CD14-positive monocyte (primary cell): ENCODE data around the gene MYZAP. TPM values are rescaled to one million over a fixed set of nuclear protein-coding genes. Genes with fewer than 3 reads are reported as not detected.
A peak's percentile ranks its signal among the peaks of the same experiment; 100 is the strongest.

Experiments used
- DNase-seq, 3 donors: peaks; one replicate each; pipeline ENCODE4 v3.0.0-alpha.2; 2011 to 2022
- H2AFZ ChIP-seq: 2 replicates; pipeline ENCODE4 v1.6.0; 2012; ENCODE audit warnings: mild to moderate bottlenecking, low read depth, low read length, inconsistent platforms; ENCODE audit not compliant: insufficient read depth, poor library complexity, severe bottlenecking
- H3K27ac ChIP-seq, 2 donors: 1 replicate in 1 of 2; 2 replicates in 1 of 2; pipeline ENCODE4 v1.5.1; 2012 to 2013; ENCODE audit warnings: low read length in 2 of 2, control low read depth in 1 of 2, inconsistent platforms in 1 of 2, low read depth in 1 of 2, mild to moderate bottlenecking in 1 of 2
- H3K27me3 ChIP-seq, 2 donors: one replicate each; pipeline versions ENCODE4 v1.6.0 to v1.6.1; 2011 to 2013; ENCODE audit warnings: low read length in 2 of 2; ENCODE audit not compliant: control insufficient read depth in 2 of 2, insufficient read depth in 2 of 2
- H3K36me3 ChIP-seq, 2 donors: replicated peaks in 1 of 2; 1 replicate in 1 of 2; 2 replicates in 1 of 2; pipeline versions ENCODE4 v1.5.1 to v1.6.1; 2012 to 2013; ENCODE audit warnings: low read length in 2 of 2, control low read depth in 1 of 2, inconsistent platforms in 1 of 2, mild to moderate bottlenecking in 1 of 2; ENCODE audit not compliant: insufficient read depth in 2 of 2, control insufficient read depth in 1 of 2
- H3K4me1 ChIP-seq, 2 donors: 1 replicate in 1 of 2; 2 replicates in 1 of 2; pipeline versions ENCODE4 v1.5.1 to v1.6.1; 2012 to 2013; ENCODE audit warnings: low read length in 2 of 2, control low read depth in 1 of 2, inconsistent platforms in 1 of 2, mild to moderate bottlenecking in 1 of 2, moderate library complexity in 1 of 2; ENCODE audit not compliant: insufficient read depth in 2 of 2, control insufficient read depth in 1 of 2
- H3K4me2 ChIP-seq: replicated peaks from 2 replicates; pipeline ENCODE3; 2012; ENCODE audit warnings: low read length, moderate library complexity, mild to moderate bottlenecking; ENCODE audit not compliant: poor library complexity, severe bottlenecking; ENCODE audit errors: extremely low read depth
- H3K4me3 ChIP-seq, 3 experiments: fragments of 200-600 bp in 1 of 3; sonication (generic) in 1 of 3; replicated peaks in 1 of 3; 1 replicate in 2 of 3; 2 replicates in 1 of 3; pipeline ENCODE4 v1.5.1; 2011 to 2013; ENCODE audit warnings: low read length in 3 of 3, mild to moderate bottlenecking in 3 of 3, control low read depth in 2 of 3, low read depth in 2 of 3, inconsistent platforms in 1 of 3, moderate library complexity in 1 of 3
- H3K79me2 ChIP-seq: 2 replicates; pipeline ENCODE4 v1.6.0; 2012; ENCODE audit warnings: mild to moderate bottlenecking, control low read depth, inconsistent platforms, low read length, moderate library complexity; ENCODE audit not compliant: insufficient read depth
- H3K9ac ChIP-seq: 2 replicates; pipeline ENCODE4 v1.6.0; 2017; ENCODE audit warnings: low read length, mild to moderate bottlenecking; ENCODE audit not compliant: insufficient read depth, poor library complexity, severe bottlenecking
- H3K9me3 ChIP-seq, 2 donors: replicated peaks in 1 of 2; 1 replicate in 1 of 2; 2 replicates in 1 of 2; pipeline versions ENCODE4 v1.5.1 to v1.6.1; 2012 to 2013; ENCODE audit warnings: low read length in 2 of 2, control low read depth in 1 of 2; ENCODE audit not compliant: control insufficient read depth in 1 of 2, insufficient read depth in 1 of 2
- H4K20me1 ChIP-seq: 2 replicates; pipeline ENCODE4 v1.6.0; 2012; ENCODE audit warnings: mild to moderate bottlenecking, low read length, control low read depth, moderate library complexity; ENCODE audit not compliant: insufficient read depth
- H3K27ac Mint-ChIP-seq, 7 donors: one replicate each; pipeline ENCODE4 v1.8.0; 2020; ENCODE audit warnings: mild to moderate bottlenecking in 7 of 7, mixed read lengths in 7 of 7, moderate library complexity in 6 of 7, inconsistent platforms in 2 of 7
- H3K27me3 Mint-ChIP-seq, 3 donors: one replicate each; pipeline ENCODE4 v1.8.0; 2021 to 2022; ENCODE audit warnings: low read depth in 3 of 3, mild to moderate bottlenecking in 3 of 3, mixed read lengths in 3 of 3, moderate library complexity in 3 of 3, inconsistent platforms in 1 of 3
- H3K36me3 Mint-ChIP-seq, 2 donors: one replicate each; pipeline ENCODE4 v1.8.0; 2020; ENCODE audit warnings: mixed read lengths in 2 of 2, inconsistent platforms in 1 of 2, mild to moderate bottlenecking in 1 of 2
- H3K4me1 Mint-ChIP-seq: one replicate; pipeline ENCODE4 v1.8.0; 2020; ENCODE audit warnings: mild to moderate bottlenecking, mixed read lengths
- H3K4me3 Mint-ChIP-seq, 2 donors: one replicate each; pipeline ENCODE4 v1.8.0; 2020; ENCODE audit warnings: mild to moderate bottlenecking in 2 of 2, mixed read lengths in 2 of 2, moderate library complexity in 1 of 2
- H3K9me3 Mint-ChIP-seq, 7 donors: one replicate each; pipeline ENCODE4 v1.8.0; 2020 to 2022; ENCODE audit warnings: mixed read lengths in 7 of 7, mild to moderate bottlenecking in 6 of 7, moderate library complexity in 6 of 7, inconsistent platforms in 2 of 7
- WGBS: methylation state at CpG from one replicate; pipeline ENCODE4 v1.1.5; 2013; ENCODE audit warnings: missing lambda C conversion rate; ENCODE audit not compliant: insufficient coverage; 5-methylcytosine and 5-hydroxymethylcytosine counted together
- intact Hi-C, 2 donors: fragments of 100-400 bp; cut with micrococcal nuclease; formaldehyde crosslinking; loops; one replicate each; pipeline versions ENCODE4 v1.15.0 to v1.15.1; 2023
- polyA plus RNA-seq, 3 donors: library from polyadenylated mRNA; depleted of rRNA in 1 of 3; unstranded in 2 of 3; stranded (reverse) in 1 of 3; fragments of 300-500 nt in 2 of 3; fragments of >200 nt in 1 of 3; fragmentation: Illumina TruSeq in 2 of 3; gene quantifications; 1 replicate in 2 of 3; 2 replicates in 1 of 3; pipeline ENCODE4 v1.2.3, GENCODE V29; 2012 to 2021
- TF ChIP-seq, protein P1 (sequence below): fragments of 200-600 bp; IDR thresholded peaks from one replicate; pipeline ENCODE4 v1.8.0; 2022; ENCODE audit warnings: antibody characterized with exemption, mild to moderate bottlenecking

The MYZAP gene
- polyA plus RNA-seq, 3 donors: 0.12 to 0.13 TPM; not detected in 1

- Histone ChIP-seq H3K4me1 (peaks cover 10 to 15% of the 10 kb centered on the region in 2 donors), H3K36me3 (no peaks in the 10 kb centered on the region), H3K4me2 (no peak overlapping the region), H3K79me2 (no peaks in the 10 kb centered on the region), H3K27ac (no peak overlapping the region), H3K9me3 (no peaks in the 10 kb centered on the region), H3K27me3 (peaks cover 0 to 6% of the 10 kb centered on the region in 2 donors), H3K9ac (no peak overlapping the region), H3K4me3 (no peak overlapping the region), H2AFZ (no peak overlapping the region), H4K20me1 (no peaks in the 10 kb centered on the region)
- WGBS: no CpG with 5 or more reads among the region's 10 CpGs
- peak in 1 of 3 donors; percentile 72 for DNase-seq
- peaks cover 0 to 5% (median 0%) of the 10 kb centered on the region in 7 donors for H3K9me3 Mint-ChIP-seq
- intact Hi-C loops: no loop called here
- H3K36me3 Mint-ChIP-seq: no peaks in the 10 kb centered on the region
- peak overlapping the region in 1 of 7 donors; percentile 65 for H3K27ac Mint-ChIP-seq
- peaks cover 34% of the 10 kb centered on the region for H3K4me1 Mint-ChIP-seq
- peak overlapping the region in 1 of 2 donors; percentile 64 for H3K4me3 Mint-ChIP-seq
- H3K27me3 Mint-ChIP-seq: peaks cover 9 to 28% (median 11%) of the 10 kb centered on the region in 3 donors
- TF ChIP-seq, protein P1, sequence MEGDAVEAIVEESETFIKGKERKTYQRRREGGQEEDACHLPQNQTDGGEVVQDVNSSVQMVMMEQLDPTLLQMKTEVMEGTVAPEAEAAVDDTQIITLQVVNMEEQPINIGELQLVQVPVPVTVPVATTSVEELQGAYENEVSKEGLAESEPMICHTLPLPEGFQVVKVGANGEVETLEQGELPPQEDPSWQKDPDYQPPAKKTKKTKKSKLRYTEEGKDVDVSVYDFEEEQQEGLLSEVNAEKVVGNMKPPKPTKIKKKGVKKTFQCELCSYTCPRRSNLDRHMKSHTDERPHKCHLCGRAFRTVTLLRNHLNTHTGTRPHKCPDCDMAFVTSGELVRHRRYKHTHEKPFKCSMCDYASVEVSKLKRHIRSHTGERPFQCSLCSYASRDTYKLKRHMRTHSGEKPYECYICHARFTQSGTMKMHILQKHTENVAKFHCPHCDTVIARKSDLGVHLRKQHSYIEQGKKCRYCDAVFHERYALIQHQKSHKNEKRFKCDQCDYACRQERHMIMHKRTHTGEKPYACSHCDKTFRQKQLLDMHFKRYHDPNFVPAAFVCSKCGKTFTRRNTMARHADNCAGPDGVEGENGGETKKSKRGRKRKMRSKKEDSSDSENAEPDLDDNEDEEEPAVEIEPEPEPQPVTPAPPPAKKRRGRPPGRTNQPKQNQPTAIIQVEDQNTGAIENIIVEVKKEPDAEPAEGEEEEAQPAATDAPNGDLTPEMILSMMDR: no peak
These were observed 26.4 kb upstream of the MYZAP start for GRCh38 chr15:57565311-57565710.

DNA sequence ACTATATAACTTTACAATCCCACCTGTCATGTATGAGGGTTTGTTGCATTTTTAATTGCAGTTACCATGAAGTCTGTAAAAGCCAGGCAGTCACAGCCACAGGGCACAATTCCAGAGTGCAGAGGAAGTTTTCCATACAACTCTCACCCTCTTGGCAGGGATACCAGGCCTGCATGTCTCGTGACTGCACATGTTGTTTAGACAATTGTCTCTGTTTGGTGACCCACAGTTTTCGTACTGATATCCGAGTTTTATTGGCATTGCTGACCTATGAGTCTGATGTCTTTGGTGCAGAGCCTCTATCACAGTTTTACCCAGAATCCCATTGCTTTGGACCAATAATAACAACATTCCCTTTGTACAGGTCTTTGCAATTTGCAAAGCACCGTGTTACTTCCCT lies 24.9 kb upstream of the MYZAP start:
- peaks cover 0 to 6% of the 10 kb centered on the region in 2 donors for H3K27me3 ChIP-seq
- Mint-ChIP-seq H3K4me1 (peaks cover 25% of the 10 kb centered on the region), H3K4me3 (no peak overlapping the region), H3K9me3 (peaks cover 0 to 9% (median 0%) of the 10 kb centered on the region in 7 donors), H3K36me3 (no peaks in the 10 kb centered on the region), H3K27ac (no peak overlapping the region), H3K27me3 (peaks cover 7 to 24% (median 9%) of the 10 kb centered on the region in 3 donors)
- no peaks in the 10 kb centered on the region for H3K79me2 ChIP-seq
- no peaks in the 10 kb centered on the region for H3K9me3 ChIP-seq
- H3K4me3 ChIP-seq: no peak overlapping the region
- H3K4me1 ChIP-seq: peaks cover 4 to 7% of the 10 kb centered on the region in 2 donors
- H3K9ac ChIP-seq: no peak overlapping the region
- no peaks in the 10 kb centered on the region for H3K36me3 ChIP-seq
- no peak overlapping the region for H3K27ac ChIP-seq
- intact Hi-C loops: no loop called here
- 100% methylated on average over 2 of the region's 4 CpGs for WGBS
- no peak for DNase-seq
- H4K20me1 ChIP-seq: no peaks in the 10 kb centered on the region
- no peak overlapping the region for H2AFZ ChIP-seq
- H3K4me2 ChIP-seq: no peak overlapping the region
- TF ChIP-seq, protein P1: no peak
